Measurements from ENCODE around the gene GABRB2.

The GABRB2 gene

GRCh38 chr5:161483721-161484120, 62.8 kb downstream of the GABRB2 start:
- no peaks in the 10 kb centered on the region for H3K79me2 ChIP-seq (ENCODE audit: insufficient read depth, low read length)
- H3K9ac ChIP-seq (ENCODE audit: low read length) = no peak overlapping the region
- no peaks in the 10 kb centered on the region for H3K36me3 ChIP-seq (ENCODE audit: low read length)
- no peak overlapping the region for H3K4me2 ChIP-seq (ENCODE audit: low read depth, low read length, poor library complexity, severe bottlenecking)
- no peak overlapping the region for H2AFZ ChIP-seq (ENCODE audit: low read depth, low read length, severe bottlenecking)
- no peaks in the 10 kb centered on the region for H3F3A ChIP-seq (ENCODE audit: insufficient read depth)
- TF ChIP-seq CTCF (IDR thresholded peaks at IDR 0.05; ENCODE audit: insufficient read depth, low read length, poor library complexity, severe bottlenecking) = no peak
- TF ChIP-seq EZH2phosphoT487 (conservative IDR thresholded peaks at IDR 0.05; ENCODE audit: low read length) = no peak
- H3K4me3 ChIP-seq (ENCODE audit: insufficient read depth, low read length, poor library complexity, severe bottlenecking) = no peak overlapping the region
- no peaks in the 10 kb centered on the region for H3K27me3 ChIP-seq (ENCODE audit: low read length)
- no peaks in the 10 kb centered on the region for H3K9me3 ChIP-seq (ENCODE audit: insufficient read depth, low read length)
- H3K9me2 ChIP-seq (replicated peaks; ENCODE audit: insufficient read depth, low read length) = no peaks in the 10 kb centered on the region
- no peak overlapping the region for H3K27ac ChIP-seq (ENCODE audit: low read depth, low read length)
- H4K20me1 ChIP-seq (ENCODE audit: low read depth, low read length) = no peaks in the 10 kb centered on the region

- H3F3A ChIP-seq (ENCODE audit: insufficient read depth) = no peaks in the 10 kb centered on the region
- no peak overlapping the region for H3K4me2 ChIP-seq (ENCODE audit: low read depth, low read length, poor library complexity, severe bottlenecking)
- no peaks in the 10 kb centered on the region for H3K9me2 ChIP-seq (replicated peaks; ENCODE audit: insufficient read depth, low read length)
- H3K9ac ChIP-seq (ENCODE audit: low read length) = no peak overlapping the region
- no peaks in the 10 kb centered on the region for H4K20me1 ChIP-seq (ENCODE audit: low read depth, low read length)
- no peak overlapping the region for H3K27ac ChIP-seq (ENCODE audit: low read depth, low read length)
- H3K4me3 ChIP-seq (ENCODE audit: insufficient read depth, low read length, poor library complexity, severe bottlenecking) = no peak overlapping the region
- no peaks in the 10 kb centered on the region for H3K79me2 ChIP-seq (ENCODE audit: insufficient read depth, low read length)
- no peak overlapping the region for H2AFZ ChIP-seq (ENCODE audit: low read depth, low read length, severe bottlenecking)
- no peak for TF ChIP-seq CTCF (IDR thresholded peaks at IDR 0.05; ENCODE audit: insufficient read depth, low read length, poor library complexity, severe bottlenecking)
- no peak for TF ChIP-seq EZH2phosphoT487 (conservative IDR thresholded peaks at IDR 0.05; ENCODE audit: low read length)
- no peaks in the 10 kb centered on the region for H3K9me3 ChIP-seq (ENCODE audit: insufficient read depth, low read length)
- no peaks in the 10 kb centered on the region for H3K36me3 ChIP-seq (ENCODE audit: low read length)
- no peaks in the 10 kb centered on the region for H3K27me3 ChIP-seq (ENCODE audit: low read length)
Measured at GRCh38 chr5:161481922-161482321, 64.6 kb downstream of the GABRB2 start.

GRCh38 chr5:161471211-161471950, 75.1 kb downstream of the GABRB2 start:
- Histone ChIP-seq H3K4me3 (ENCODE audit: insufficient read depth, low read length, poor library complexity, severe bottlenecking) (no peak overlapping the region), H3K9me2 (replicated peaks; ENCODE audit: insufficient read depth, low read length) (no peaks in the 10 kb centered on the region), H2AFZ (ENCODE audit: low read depth, low read length, severe bottlenecking) (no peak overlapping the region), H3K79me2 (ENCODE audit: insufficient read depth, low read length) (no peaks in the 10 kb centered on the region), H3F3A (ENCODE audit: insufficient read depth) (no peaks in the 10 kb centered on the region), H3K27ac (ENCODE audit: low read depth, low read length) (no peak overlapping the region), H4K20me1 (ENCODE audit: low read depth, low read length) (no peaks in the 10 kb centered on the region), H3K4me2 (ENCODE audit: low read depth, low read length, poor library complexity, severe bottlenecking) (no peak overlapping the region), H3K36me3 (ENCODE audit: low read length) (no peaks in the 10 kb centered on the region), H3K9ac (ENCODE audit: low read length) (no peak overlapping the region), H3K9me3 (ENCODE audit: insufficient read depth, low read length) (peaks cover 8% of the 10 kb centered on the region; the same call in 1 of the 2 replicates), H3K27me3 (ENCODE audit: low read length) (no peaks in the 10 kb centered on the region)
- no peak for TF ChIP-seq CTCF (IDR thresholded peaks at IDR 0.05; ENCODE audit: insufficient read depth, low read length, poor library complexity, severe bottlenecking)
- TF ChIP-seq EZH2phosphoT487 (conservative IDR thresholded peaks at IDR 0.05; ENCODE audit: low read length) = no peak

Data from SU-DHL-6 (cell line).